ENCODE data around the gene ABTB2.
A peak's percentile ranks its signal among the peaks of the same experiment; 100 is the strongest.

The ABTB2 gene

GRCh38 chr11:34214961-34215805, 142.6 kb downstream of the ABTB2 start:
- peak in 1 of 2 donors; percentile 50 for DNase-seq (ENCODE audit: low read depth in 2 of 2)

DNA sequence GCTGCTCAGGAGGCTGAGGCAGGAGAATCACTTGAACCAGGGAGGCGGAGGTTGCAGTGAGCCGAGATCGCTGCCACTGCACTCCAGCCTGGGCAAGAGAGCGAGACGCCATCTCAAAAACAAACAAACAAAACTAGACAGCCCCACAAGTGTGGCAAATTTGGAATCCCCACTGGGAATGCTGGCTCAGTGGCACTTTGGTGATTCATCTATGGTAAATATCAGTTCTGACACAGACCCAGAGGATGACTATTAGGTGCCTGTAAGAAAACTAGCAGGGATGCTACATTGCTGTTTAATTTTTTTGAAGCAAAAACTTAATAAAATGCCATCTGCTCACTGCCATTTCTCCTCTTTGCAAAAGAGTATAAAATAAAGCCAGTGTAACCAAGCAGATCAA, 144.4 kb downstream of the ABTB2 start:
- DNase-seq (ENCODE audit: low read depth in 2 of 2) = no peak

DNA sequence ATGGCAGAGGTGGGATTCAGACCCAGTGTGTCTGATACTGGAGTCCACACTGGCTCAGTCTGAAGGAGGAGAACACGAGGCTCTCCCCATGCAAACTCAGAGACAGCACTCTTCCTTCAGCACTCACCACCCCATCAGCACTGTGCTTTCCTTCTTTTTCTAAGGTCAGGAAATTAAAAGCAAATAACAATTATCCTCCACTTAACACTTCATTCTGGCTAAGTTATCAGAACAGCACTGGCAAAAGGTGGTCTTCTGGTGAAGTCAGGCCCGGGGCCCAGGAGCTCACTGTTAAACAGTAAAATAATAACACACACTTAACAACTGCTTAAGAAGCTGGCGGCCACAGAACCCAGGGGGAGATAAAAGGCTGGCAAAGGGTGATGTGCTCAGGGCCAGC, 145.2 kb downstream of the ABTB2 start:
- DNase-seq (ENCODE audit: low read depth in 2 of 2) = no peak

DNA sequence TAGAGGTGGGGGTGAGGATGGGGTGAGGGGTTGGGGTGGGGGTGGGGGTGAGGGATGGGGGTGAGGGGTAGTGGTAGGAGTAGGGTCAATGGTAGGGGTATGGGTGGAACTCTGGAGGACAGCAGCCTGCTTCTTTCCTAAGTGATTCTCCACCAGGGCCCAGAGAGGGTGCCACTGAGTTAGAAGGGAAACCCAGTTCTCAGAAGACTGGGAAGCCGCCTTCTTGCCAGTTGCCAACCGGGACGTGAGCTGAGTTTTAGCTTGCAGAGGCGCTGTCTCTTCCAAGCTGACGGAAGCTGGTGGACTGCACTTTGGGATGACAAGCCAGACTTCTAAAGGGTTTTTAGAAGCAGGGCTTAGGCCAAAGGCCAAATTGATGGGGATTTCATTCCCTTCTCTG, 148.0 kb downstream of the ABTB2 start:
- DNase-seq (ENCODE audit: low read depth in 2 of 2) = no peak

GRCh38 chr11:34208266-34209135, 149.3 kb downstream of the ABTB2 start:
- no peak for DNase-seq (ENCODE audit: low read depth in 2 of 2)

- DNase-seq (ENCODE audit: low read depth in 2 of 2) = no peak
Observed at GRCh38 chr11:34207487-34208180, 150.2 kb downstream of the ABTB2 start.

DNA sequence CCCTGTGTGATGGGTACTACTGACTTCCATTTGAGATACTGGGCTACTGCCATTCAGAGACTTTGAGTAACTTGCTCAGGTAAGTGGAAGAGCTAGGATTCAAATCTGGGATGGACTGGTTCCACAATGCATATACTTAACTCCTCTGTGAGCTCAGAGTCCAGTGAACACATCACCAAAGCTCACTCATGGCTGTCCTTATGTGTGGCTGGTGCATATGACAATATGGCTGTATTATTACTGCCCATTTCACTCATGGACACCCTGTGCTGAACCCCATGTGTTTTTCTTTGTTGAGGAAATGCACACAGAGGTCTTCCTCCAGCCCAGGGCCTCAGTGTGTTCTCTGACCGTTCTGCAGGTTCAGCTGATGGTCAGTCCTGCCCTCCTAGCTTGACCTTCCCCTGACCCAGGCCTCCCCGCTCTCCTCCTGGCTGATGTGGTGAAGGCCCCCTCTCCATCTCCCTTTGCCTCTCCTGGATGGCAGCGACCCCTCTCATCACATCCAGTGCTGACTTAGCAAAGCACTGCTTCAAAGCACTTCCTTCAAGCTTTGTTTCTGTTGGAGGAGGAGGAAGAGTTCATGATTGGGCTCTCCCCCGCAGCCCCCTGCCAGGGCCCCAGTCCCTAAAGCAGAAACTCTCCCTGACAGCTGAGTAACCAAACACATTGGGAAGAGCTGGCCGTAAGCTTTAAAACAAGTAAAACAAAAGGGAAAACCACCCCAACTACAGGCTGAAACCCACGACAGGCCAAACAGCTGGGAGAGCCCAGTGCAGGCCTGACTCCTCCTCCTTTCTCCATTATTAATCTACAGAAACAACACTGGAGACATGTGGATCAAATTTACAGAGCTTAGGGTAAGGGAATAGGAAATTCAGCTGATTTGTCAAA, 151.2 kb downstream of the ABTB2 start:
- DNase-seq (ENCODE audit: low read depth in 2 of 2) = no peak

GRCh38 chr11:34205326-34206035, 152.3 kb downstream of the ABTB2 start:
- no peak for DNase-seq (ENCODE audit: low read depth in 2 of 2)

GRCh38 chr11:34204396-34205279, 153.2 kb downstream of the ABTB2 start:
- no peak for DNase-seq (ENCODE audit: low read depth in 2 of 2)

GRCh38 chr11:34203377-34203871, 154.4 kb downstream of the ABTB2 start:
- DNase-seq (ENCODE audit: low read depth in 2 of 2) = no peak

GRCh38 chr11:34201129-34201528, 156.7 kb downstream of the ABTB2 start:
- no peak for DNase-seq (ENCODE audit: low read depth in 2 of 2)

- DNase-seq (ENCODE audit: low read depth in 2 of 2) = no peak
Observed at GRCh38 chr11:34199525-34199924, 158.3 kb downstream of the ABTB2 start.

GRCh38 chr11:34198523-34198922, 159.3 kb downstream of the ABTB2 start:
- no peak for DNase-seq (ENCODE audit: low read depth in 2 of 2)

DNA sequence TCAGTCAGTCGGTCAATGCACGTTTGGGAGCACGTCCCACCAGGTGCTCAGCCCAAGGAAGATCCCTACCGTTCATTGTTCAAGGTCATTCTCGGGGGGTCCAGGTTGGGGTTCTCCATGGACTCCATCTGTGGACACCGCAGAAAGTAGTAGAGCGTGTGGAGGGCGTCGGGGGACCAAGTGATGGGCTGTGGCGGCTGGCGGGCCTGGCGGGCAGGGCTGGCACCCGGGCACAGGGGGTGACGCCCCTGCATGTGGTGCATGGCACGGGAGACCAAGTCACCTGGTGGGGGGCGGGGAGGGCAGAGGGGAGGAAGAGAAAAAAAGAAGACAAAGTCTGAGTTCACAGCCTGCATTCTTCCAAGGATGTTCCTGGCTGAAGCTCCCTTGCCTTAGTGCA, 160.6 kb downstream of the ABTB2 start:
- DNase-seq (ENCODE audit: low read depth in 2 of 2) = no peak

DNA sequence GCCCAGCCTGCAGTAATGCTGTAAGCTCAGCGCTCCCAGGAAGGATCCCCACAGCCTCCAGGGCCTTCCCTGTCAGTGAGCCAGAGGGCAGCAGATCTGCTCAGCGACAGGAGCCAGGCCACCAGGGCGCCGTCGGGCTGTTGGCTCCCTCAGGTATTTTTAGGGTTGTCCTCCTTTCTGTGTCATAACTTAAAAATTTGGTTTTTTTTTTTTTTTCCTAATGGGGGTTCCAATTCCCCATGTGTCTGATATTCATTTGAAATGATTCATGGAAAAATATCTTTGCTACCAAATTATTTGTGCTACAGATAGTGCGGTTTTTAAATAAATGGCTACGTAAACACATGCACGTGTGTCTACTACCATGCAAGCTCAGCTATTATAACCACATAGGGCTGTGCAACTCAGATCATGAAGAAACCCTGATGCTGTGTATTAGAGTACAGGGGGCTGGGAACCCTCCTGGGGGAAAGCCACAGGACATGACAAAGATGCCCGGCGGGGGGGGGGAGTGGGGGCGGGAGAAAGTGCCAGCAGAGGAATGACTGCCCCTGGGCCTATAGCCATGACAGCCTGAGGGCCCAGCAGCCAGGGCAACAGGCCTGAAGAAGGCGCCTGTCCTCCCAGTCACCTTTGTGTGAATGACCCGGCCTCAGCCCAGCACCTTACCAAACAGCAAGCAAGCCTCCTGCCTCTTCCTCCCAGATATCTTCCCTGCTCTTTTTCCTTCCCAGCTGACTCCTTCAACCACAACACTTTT, 163.1 kb downstream of the ABTB2 start:
- no peak for DNase-seq (ENCODE audit: low read depth in 2 of 2)

DNA sequence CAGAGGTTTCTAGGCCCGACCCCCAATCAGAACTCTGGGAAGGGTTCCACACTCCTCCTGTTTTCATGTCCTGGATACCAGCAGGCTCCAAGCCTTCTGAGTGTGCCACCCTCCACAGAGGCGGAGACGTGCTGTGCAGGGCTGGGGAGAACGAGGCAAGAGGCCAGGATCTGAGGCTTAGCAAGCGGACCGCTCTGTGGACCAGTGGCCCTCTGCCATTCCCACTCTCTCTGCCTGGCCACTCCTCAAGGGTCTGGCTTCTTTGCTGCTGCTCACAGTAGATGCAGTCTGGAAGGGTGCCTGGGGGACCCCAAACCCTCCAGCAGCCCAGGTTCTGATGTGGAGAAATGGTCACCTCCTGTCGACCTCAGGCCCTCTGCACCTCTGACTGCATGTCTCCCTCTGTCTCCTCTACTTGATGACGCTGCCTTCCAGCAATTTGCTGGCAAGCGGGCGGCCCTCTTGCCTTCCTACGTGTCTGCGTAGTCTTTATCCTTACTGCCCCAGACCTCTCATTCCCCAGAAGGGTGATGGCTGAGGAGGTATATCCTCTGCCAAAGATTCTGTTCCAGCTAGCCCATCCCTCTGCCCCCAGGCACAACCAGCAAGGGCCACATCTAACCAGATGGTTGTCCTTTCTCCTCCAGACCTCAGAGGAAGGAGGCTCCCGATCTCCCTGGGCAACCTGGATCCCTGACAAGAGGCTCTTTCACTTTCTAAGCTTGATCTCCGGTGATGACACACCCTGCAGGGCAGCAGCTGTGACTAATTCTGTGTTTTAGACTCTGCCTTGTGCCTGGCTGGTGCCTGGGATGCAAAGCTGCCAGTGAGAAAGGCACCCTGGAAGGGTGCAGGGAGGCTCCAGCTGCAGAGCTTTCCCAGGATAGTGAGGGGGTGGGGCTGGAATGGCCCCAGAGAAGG, 165.1 kb downstream of the ABTB2 start:
- no peak for DNase-seq (ENCODE audit: low read depth in 2 of 2)

- no peak for DNase-seq (ENCODE audit: low read depth in 2 of 2)
Observed at GRCh38 chr11:34191578-34191977, 166.2 kb downstream of the ABTB2 start.
